ENCODE measurements around the gene BRAF. TPM values are rescaled to one million over a fixed set of nuclear protein-coding genes. Genes with fewer than 3 reads are reported as not detected.
"Not testable (repeated sequence)": the region's sequence is repeated elsewhere in the genome, so short reads cannot be mapped to it uniquely, and the experiment has no call there.

BRAF gene
- total RNA-seq, 2 experiments from 2014 or later: 30.3 to 30.9 TPM

DNA sequence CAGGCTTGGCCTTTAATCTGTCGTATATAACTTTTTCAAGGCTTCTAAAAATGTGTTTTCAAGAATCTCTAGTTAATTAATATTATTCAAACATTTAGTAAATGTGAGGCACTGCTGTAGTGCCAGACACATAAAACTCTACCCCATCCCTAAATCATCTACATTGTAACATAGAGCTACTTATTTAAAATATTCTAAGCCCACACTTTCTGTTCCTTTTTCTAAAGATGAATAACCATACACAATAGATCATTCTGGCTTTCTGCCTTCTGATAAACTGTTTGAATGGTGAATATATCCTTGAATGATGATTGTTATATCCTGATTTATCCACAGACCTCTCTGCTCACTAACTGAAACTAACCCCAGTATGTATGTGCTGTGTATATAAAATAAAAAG lies 41.4 kb downstream of the BRAF start:
- ChIA-PET CTCF (no interaction called here), POLR2A (no interaction called here)
- DNase-seq: no peak
- no peak overlapping the region for H3K4me3 Mint-ChIP-seq
- no peak overlapping the region for H3K27ac Mint-ChIP-seq
- no peaks in the 10 kb centered on the region for H3K9me3 Mint-ChIP-seq
- H3K36me3 Mint-ChIP-seq (ENCODE audit: low read depth): peaks cover 4% of the 10 kb centered on the region
- H3K27me3 Mint-ChIP-seq: no peaks in the 10 kb centered on the region
- peaks cover 12% of the 10 kb centered on the region for H3K4me1 Mint-ChIP-seq

DNA sequence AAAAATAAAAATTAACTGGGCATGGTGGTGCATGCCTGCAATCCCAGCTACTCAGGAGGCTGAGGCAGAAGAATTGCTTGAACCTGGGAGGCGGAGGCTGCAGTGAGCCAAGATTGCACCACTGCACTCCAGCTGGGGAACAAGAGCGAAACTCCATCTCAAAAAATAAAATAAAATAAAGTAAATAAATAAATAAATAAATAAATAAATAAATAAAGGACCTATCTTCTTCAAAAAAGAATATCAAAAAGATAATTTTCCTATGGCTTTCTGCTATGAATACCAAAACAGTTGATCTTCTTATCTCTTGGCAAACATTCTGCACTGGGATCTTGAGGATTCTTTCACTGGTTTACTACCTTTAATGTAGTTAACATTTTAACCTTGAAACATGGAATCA lies 41.9 kb downstream of the BRAF start:
- H3K4me1 Mint-ChIP-seq: peaks cover 12% of the 10 kb centered on the region
- H3K9me3 Mint-ChIP-seq; CTCF ChIA-PET; DNase-seq; POLR2A ChIA-PET; H3K27me3 Mint-ChIP-seq; H3K27ac Mint-ChIP-seq; H3K4me3 Mint-ChIP-seq; H3K36me3 Mint-ChIP-seq (ENCODE audit: low read depth): not testable (repeated sequence)

- Mint-ChIP-seq H3K9me3 (no peaks in the 10 kb centered on the region), H3K36me3 (ENCODE audit: low read depth) (peaks cover 6% of the 10 kb centered on the region), H3K27me3 (no peaks in the 10 kb centered on the region), H3K27ac (no peak overlapping the region), H3K4me1 (peaks cover 19% of the 10 kb centered on the region), H3K4me3 (no peak overlapping the region)
- ChIA-PET POLR2A (no interaction called here), CTCF (no interaction called here)
- DNase-seq: no peak
Measured at GRCh38 chr7:140881507-140882228, 43.1 kb downstream of the BRAF start.

DNA sequence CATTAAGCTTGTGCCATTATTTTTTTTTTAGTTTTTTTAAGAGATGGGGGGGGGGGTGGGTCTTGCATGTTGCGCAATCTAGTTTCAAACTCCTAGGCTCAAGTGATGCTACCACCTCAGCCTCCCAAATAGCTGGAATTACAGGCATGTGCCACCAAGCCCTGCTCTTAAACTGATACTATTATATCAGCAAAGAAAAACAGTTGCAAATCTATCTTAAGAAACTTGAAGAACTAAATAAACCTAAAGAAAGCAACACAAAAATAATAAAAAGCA lies 47.5 kb downstream of the BRAF start:
- CTCF ChIA-PET: no interaction called here

GRCh38 chr7:140876519-140877248 lies 48.0 kb downstream of the BRAF start:
- Mint-ChIP-seq H3K27ac (no peak overlapping the region), H3K27me3 (no peaks in the 10 kb centered on the region), H3K36me3 (ENCODE audit: low read depth) (peaks cover 16% of the 10 kb centered on the region), H3K4me3 (no peak overlapping the region), H3K4me1 (peaks cover 28% of the 10 kb centered on the region), H3K9me3 (peaks cover 3% of the 10 kb centered on the region)
- ChIA-PET POLR2A (interaction anchor here (0.7 kb wide), 1 partner anchor 50 kb away, joined by 3 read pairs; no protein-coding TSS in a partner anchor), CTCF (no interaction called here)
- no peak for DNase-seq

More for the DNA sequence above, 47.5 kb downstream of the BRAF start:
- Mint-ChIP-seq H3K9me3 (peaks cover 3% of the 10 kb centered on the region), H3K36me3 (ENCODE audit: low read depth) (peaks cover 16% of the 10 kb centered on the region), H3K27ac (no peak overlapping the region), H3K27me3 (no peaks in the 10 kb centered on the region), H3K4me1 (peaks cover 29% of the 10 kb centered on the region), H3K4me3 (no peak overlapping the region)
- DNase-seq: no peak
- POLR2A ChIA-PET: no interaction called here

DNA sequence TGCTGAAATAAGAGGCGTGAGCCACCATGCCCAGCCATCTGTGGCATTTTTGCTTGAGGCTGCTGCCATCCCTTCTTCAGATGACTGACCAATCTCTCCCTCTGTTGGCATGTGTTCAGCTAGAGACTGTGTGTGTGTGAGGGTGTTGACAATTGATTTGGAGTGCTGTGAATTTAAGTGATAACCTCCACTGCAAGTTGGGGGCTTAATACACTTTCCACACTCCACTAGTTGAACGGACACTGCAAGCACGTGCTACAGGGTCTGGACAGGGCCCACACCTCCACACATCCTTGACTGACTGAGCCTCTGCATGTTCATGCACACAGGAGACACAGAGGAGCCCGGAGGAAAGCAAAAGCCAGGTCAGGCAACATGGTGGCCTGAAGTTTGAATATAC lies 51.3 kb downstream of the BRAF start:
- H3K27me3 Mint-ChIP-seq: no peaks in the 10 kb centered on the region
- H3K36me3 Mint-ChIP-seq (ENCODE audit: low read depth): peaks cover 18% of the 10 kb centered on the region
- H3K27ac Mint-ChIP-seq: no peak overlapping the region
- no peak overlapping the region for H3K4me3 Mint-ChIP-seq
- H3K9me3 Mint-ChIP-seq: peaks cover 3% of the 10 kb centered on the region
- DNase-seq: no peak
- ChIA-PET CTCF (interaction anchor here (1.2 kb wide), 1 partner anchor 51 kb away, joined by 3 read pairs; the partner anchor contains the start of gene BRAF), POLR2A (no interaction called here)
- H3K4me1 Mint-ChIP-seq: peaks cover 28% of the 10 kb centered on the region

DNA sequence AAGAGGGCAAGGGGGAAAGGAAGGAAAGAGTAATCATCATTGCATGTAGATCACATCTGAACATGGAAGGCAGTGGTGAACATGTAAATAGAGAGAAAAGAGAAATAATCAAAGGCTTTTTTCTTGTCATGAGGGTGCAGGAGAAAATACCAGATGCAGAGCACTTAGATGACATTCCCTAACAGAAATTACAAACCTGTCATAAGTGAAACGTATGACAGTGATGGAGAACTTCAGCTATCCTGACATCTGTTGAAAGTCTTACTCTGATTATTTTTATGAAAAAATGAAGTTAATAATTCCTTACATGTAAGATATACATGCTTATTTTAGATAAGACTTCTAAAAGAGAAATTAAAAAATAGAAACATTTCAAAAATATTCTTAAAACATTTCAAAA lies 54.7 kb downstream of the BRAF start:
- ChIA-PET CTCF (interaction anchor here (0.7 kb wide), 1 partner anchor 1337 kb away, joined by 3 read pairs; no protein-coding TSS in a partner anchor), POLR2A (no interaction called here)
- no peak overlapping the region for H3K27ac Mint-ChIP-seq
- H3K27me3 Mint-ChIP-seq: no peaks in the 10 kb centered on the region
- H3K4me1 Mint-ChIP-seq: peaks cover 11% of the 10 kb centered on the region
- H3K4me3 Mint-ChIP-seq: no peak overlapping the region
- H3K9me3 Mint-ChIP-seq: peaks cover 3% of the 10 kb centered on the region
- DNase-seq: no peak
- H3K36me3 Mint-ChIP-seq (ENCODE audit: low read depth): peaks cover 13% of the 10 kb centered on the region

- Mint-ChIP-seq H3K27ac (no peak overlapping the region), H3K9me3 (peaks cover 3% of the 10 kb centered on the region), H3K4me1 (peaks cover 10% of the 10 kb centered on the region), H3K27me3 (no peaks in the 10 kb centered on the region), H3K4me3 (no peak overlapping the region), H3K36me3 (ENCODE audit: low read depth) (peaks cover 13% of the 10 kb centered on the region)
- DNase-seq: no peak
- POLR2A ChIA-PET: no interaction called here
- CTCF ChIA-PET: no interaction called here
Measured at GRCh38 chr7:140869430-140869829, 55.3 kb downstream of the BRAF start.

GRCh38 chr7:140867467-140868462 lies 57.0 kb downstream of the BRAF start:
- ChIA-PET POLR2A (no interaction called here), CTCF (no interaction called here)
- Mint-ChIP-seq H3K4me1 (peaks cover 10% of the 10 kb centered on the region), H3K9me3 (peaks cover 6% of the 10 kb centered on the region), H3K27ac (no peak overlapping the region), H3K4me3 (no peak overlapping the region), H3K27me3 (no peaks in the 10 kb centered on the region), H3K36me3 (ENCODE audit: low read depth) (peaks cover 13% of the 10 kb centered on the region)
- DNase-seq: no peak

DNA sequence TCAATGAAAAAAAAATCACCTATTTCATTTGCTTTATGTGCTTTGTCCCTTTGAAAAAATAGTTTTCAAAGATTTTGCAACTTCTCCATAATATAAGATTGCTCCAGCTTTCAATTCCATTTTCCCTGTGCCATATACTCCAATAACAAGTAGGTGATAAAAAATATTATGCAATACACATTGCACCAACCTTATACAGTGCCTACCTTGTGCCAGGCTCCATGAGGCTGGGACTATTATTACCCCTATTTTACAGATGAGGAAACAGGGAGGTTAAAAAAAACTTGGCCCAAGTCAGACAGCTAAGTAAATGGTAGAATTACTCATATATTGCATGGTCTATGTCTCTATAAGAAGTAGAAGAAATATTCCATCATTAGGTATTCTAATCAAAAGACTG lies 57.8 kb downstream of the BRAF start:
- H3K4me3 Mint-ChIP-seq: no peak overlapping the region

GRCh38 chr7:140864732-140865131 lies 60.0 kb downstream of the BRAF start:
- no peak overlapping the region for H3K4me3 Mint-ChIP-seq
- H3K4me1 Mint-ChIP-seq: peaks cover 4% of the 10 kb centered on the region
- POLR2A ChIA-PET: no interaction called here
- peaks cover 6% of the 10 kb centered on the region for H3K9me3 Mint-ChIP-seq
- H3K36me3 Mint-ChIP-seq (ENCODE audit: low read depth): peaks cover 12% of the 10 kb centered on the region
- H3K27me3 Mint-ChIP-seq: no peaks in the 10 kb centered on the region
- CTCF ChIA-PET: no interaction called here
- no peak for DNase-seq
- no peak overlapping the region for H3K27ac Mint-ChIP-seq

More for the DNA sequence above, 57.8 kb downstream of the BRAF start:
- DNase-seq: no peak
- H3K36me3 Mint-ChIP-seq (ENCODE audit: low read depth): peaks cover 13% of the 10 kb centered on the region
- peaks cover 10% of the 10 kb centered on the region for H3K4me1 Mint-ChIP-seq
- H3K27me3 Mint-ChIP-seq: no peaks in the 10 kb centered on the region
- ChIA-PET POLR2A (no interaction called here), CTCF (no interaction called here)
- H3K9me3 Mint-ChIP-seq: peaks cover 6% of the 10 kb centered on the region
- no peak overlapping the region for H3K27ac Mint-ChIP-seq

GRCh38 chr7:140863867-140864266 lies 60.9 kb downstream of the BRAF start:
- no peak overlapping the region for H3K4me3 Mint-ChIP-seq

GRCh38 chr7:140863184-140863583 lies 61.5 kb downstream of the BRAF start:
- peaks cover 7% of the 10 kb centered on the region for H3K36me3 Mint-ChIP-seq (ENCODE audit: low read depth)
- ChIA-PET CTCF (no interaction called here), POLR2A (no interaction called here)
- no peak for DNase-seq
- peaks cover 6% of the 10 kb centered on the region for H3K9me3 Mint-ChIP-seq
- peaks cover 2% of the 10 kb centered on the region for H3K4me1 Mint-ChIP-seq
- no peaks in the 10 kb centered on the region for H3K27me3 Mint-ChIP-seq
- H3K27ac Mint-ChIP-seq: no peak overlapping the region
- no peak overlapping the region for H3K4me3 Mint-ChIP-seq

More at GRCh38 chr7:140863867-140864266, 60.9 kb downstream of the BRAF start:
- Mint-ChIP-seq H3K27me3 (no peaks in the 10 kb centered on the region), H3K27ac (no peak overlapping the region), H3K4me1 (peaks cover 4% of the 10 kb centered on the region), H3K36me3 (ENCODE audit: low read depth) (peaks cover 9% of the 10 kb centered on the region), H3K9me3 (peaks cover 6% of the 10 kb centered on the region)
- CTCF ChIA-PET: no interaction called here
- no peak for DNase-seq
- POLR2A ChIA-PET: no interaction called here

All from activated CD4-positive, alpha-beta memory T cell treated with anti-CD3 and anti-CD28 coated beads, Interleukin-2, amount 10 ng/mL, durations not matched to agents 7 days and 5 days (primary cell).